A549 treated with AZD2906 at 1 μM for 4 hours (cell line): ENCODE measurements around the gene LILRB2. TPM values are rescaled to one million over a fixed set of nuclear protein-coding genes. Genes with fewer than 3 reads are reported as not detected.

Experiments used
- total RNA-seq: library from RNA; stranded (reverse); fragments of 200-300 nt; extraction: Qiagen RNA extraction; gene quantifications from 5 replicates; pipeline ENCODE4 v1.2.3, GENCODE V29; 2022

Gene LILRB2
- total RNA-seq = 0.08 to 0.17 TPM (median 0.09 TPM) in 4 of 5 replicates, not detected in the other

GRCh38 chr19:54281007-54281728, at the start of gene LILRB2:
Gene LILRB2 (minus strand): TSS chr19:54281110. CDS start chr19:54280496, 614 bp downstream.

DNA sequence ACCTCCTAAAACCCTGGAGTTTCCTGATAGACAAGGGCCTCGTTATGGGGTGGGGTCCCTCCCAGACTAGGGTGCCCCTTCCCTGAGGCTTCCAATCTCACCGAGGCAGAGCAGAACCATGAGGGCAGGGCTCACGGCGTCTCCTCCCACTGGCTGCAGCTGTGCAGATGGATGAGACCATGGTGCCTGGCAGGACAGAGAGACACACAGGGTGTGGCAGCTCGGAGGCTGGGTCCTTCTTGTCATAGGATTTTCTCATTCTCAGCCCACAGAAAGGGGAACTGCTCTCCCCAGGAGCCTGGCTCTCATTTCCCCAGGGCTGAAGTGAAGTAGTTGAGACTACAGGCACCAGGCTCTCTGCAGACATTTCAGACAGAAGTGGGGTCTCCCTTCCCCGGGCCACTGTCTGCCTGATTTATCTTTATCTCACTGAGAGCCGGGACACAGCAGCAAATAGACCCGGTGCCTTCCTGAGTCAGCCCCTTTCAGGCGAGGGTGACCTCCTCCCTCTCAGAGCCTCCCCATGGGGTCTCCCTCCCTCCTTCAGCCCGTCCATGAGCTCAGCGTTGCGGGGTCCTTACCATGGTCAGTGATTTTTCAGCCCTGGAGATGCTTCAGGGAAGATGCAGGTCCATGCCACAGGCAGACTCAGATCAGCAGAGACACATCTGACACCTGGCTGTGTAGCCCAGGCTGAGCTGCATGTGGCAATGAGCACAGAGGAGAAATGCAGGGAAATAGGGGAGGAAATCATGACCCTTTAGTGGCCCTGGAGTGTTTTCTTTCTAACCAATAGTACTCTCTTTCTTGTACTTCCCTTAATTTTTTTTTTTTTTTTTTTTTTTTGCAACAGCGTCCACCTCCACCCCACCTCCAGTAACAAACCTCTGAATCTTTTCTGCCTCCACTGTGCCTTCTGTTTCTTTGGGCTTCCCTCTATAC, 31.8 kb upstream of the LILRB2 start, which contains the start of gene LILRA5:
Gene LILRA5, minus strand, starts transcription at position 731 of the 942 bp plus-strand sequence. Its CDS starts 147 bp downstream, at position 584.

GRCh38 chr19:54257116-54257480, 23.8 kb downstream of the LILRB2 start, which contains the start of gene LILRB5:
Gene LILRB5 (minus strand): TSS chr19:54257273. CDS start chr19:54257193, 80 bp downstream.

DNA sequence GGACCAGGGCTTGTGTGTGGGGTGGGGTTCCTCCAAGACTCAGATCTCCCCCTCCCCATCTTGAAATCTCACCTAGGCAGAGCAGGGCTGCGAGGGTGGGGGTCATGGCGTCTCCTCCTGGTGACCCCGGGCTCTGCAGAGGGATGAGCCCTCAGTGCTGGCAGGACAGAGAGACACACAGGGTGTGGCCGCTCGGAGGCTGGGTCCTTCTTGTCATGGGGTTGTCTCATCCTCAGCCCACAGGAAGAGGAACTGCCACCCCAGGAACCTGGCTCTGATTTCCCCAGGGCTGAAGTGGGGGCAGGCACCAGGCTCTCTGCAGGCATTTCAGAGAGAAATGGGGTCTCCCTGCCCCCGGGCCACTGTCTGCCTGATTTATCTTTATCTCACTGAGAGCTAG, 38.3 kb downstream of the LILRB2 start, which contains the start of gene LILRA6:
Gene LILRA6, minus strand, starts transcription at position 145 of the 400 bp plus-strand sequence.

Other genes starting within 250 kb of the LILRB2 start
- 0.43 to 0.83 TPM (median 0.50 TPM) in 5 replicates for gene VSTM1, start 217.2 kb downstream of the LILRB2 start, total RNA-seq
- gene TARM1, start 199.7 kb downstream of the LILRB2 start, total RNA-seq = not detected in 5 replicates
- 0.18 to 0.42 TPM (median 0.33 TPM) in 5 replicates for gene OSCAR, start 180.3 kb downstream of the LILRB2 start, total RNA-seq
- 164 to 263 TPM (median 226 TPM) in 5 replicates for gene NDUFA3, start 178.3 kb downstream of the LILRB2 start, total RNA-seq
- gene TFPT, start 165.5 kb downstream of the LILRB2 start, total RNA-seq = 18.7 to 23.8 TPM (median 19.6 TPM) in 5 replicates
- gene PRPF31, start 165.4 kb downstream of the LILRB2 start, total RNA-seq = 104 to 124 TPM (median 113 TPM) in 5 replicates
- 48.7 to 67.2 TPM (median 58.6 TPM) in 5 replicates for gene CNOT3, start 143.3 kb downstream of the LILRB2 start, total RNA-seq
- gene LENG1, start 121.4 kb downstream of the LILRB2 start, total RNA-seq = 7.8 to 9.4 TPM (median 8.1 TPM) in 5 replicates
- gene TMC4, start 108.0 kb downstream of the LILRB2 start, total RNA-seq = 0.69 to 1.3 TPM (median 1.1 TPM) in 5 replicates
- 114 to 154 TPM (median 150 TPM) in 5 replicates for gene MBOAT7, start 91.5 kb downstream of the LILRB2 start, total RNA-seq
- gene TSEN34, start 89.8 kb downstream of the LILRB2 start, total RNA-seq = 81.8 to 130 TPM (median 123 TPM) in 5 replicates
- gene RPS9, start 80.3 kb downstream of the LILRB2 start, total RNA-seq = 2,105 to 2,627 TPM (median 2,279 TPM) in 5 replicates
- gene LILRB3, start 58.1 kb downstream of the LILRB2 start, total RNA-seq = 0.11 to 0.50 TPM (median 0.23 TPM) in 5 replicates
- gene LILRA6, start 38.3 kb downstream of the LILRB2 start, total RNA-seq = 0.06 to 0.08 TPM (median 0.06 TPM) in 5 replicates
- gene LILRB5, start 23.8 kb downstream of the LILRB2 start, total RNA-seq = 0.03 to 0.06 TPM (median 0.05 TPM) in 4 of 5 replicates, not detected in the other
- 0.09 TPM in 1 of 5 replicates, not detected in the others for gene LILRA5, start 32.1 kb upstream of the LILRB2 start, total RNA-seq
- 0.02 to 0.06 TPM in 2 of 5 replicates, not detected in the others for gene LILRA4, start 58.1 kb upstream of the LILRB2 start, total RNA-seq
- not detected in 5 replicates for gene LAIR1, start 83.8 kb upstream of the LILRB2 start, total RNA-seq
- 0.03 to 0.25 TPM (median 0.17 TPM) in 4 of 5 replicates, not detected in the other for gene TTYH1, start 134.4 kb upstream of the LILRB2 start, total RNA-seq
- gene LENG8, start 168.1 kb upstream of the LILRB2 start, total RNA-seq = 66.9 to 121 TPM (median 106 TPM) in 5 replicates
- gene LENG9, start 182.7 kb upstream of the LILRB2 start, total RNA-seq = 4.2 to 7.7 TPM (median 7.0 TPM) in 5 replicates
- gene CDC42EP5, start 192.2 kb upstream of the LILRB2 start, total RNA-seq = 0.14 to 0.29 TPM (median 0.15 TPM) in 3 of 5 replicates, not detected in the others
- not detected in 5 replicates for gene LAIR2, start 221.7 kb upstream of the LILRB2 start, total RNA-seq